ENCODE measurements around the gene PROCA1. TPM values are rescaled to one million over a fixed set of nuclear protein-coding genes. Genes with fewer than 3 reads are reported as not detected.

PROCA1 gene
- total and polyA plus RNA-seq, 2 of the 13 experiments (the other 11 are each of a cell fraction or from before 2014, with no cell fraction given): 0.73 to 1.5 TPM

- TF ChIP-seq THAP9 (CRISPR knock-in tag; IDR thresholded peaks at IDR 0.05; ENCODE audit: borderline replicate concordance) (peak; percentile 29; the same call in 1 of the 2 replicates), ZNF256 (CRISPR knock-in tag; conservative IDR thresholded peaks at IDR 0.05) (no peak), ZNF530 (CRISPR knock-in tag; IDR thresholded peaks at IDR 0.05; ENCODE audit: low read depth) (no peak), MYNN (CRISPR knock-in tag; IDR thresholded peaks at IDR 0.05; ENCODE audit: low read depth) (0 out of 2 replicates have a peak, but pooled peaks have one; percentile 18), ATAD3A (CRISPR knock-in tag; IDR thresholded peaks at IDR 0.05) (no peak), FLYWCH1 (CRISPR knock-in tag; IDR thresholded peaks at IDR 0.05) (0 out of 2 replicates have a peak, but pooled peaks have one; percentile 68), AKNA (CRISPR knock-in tag; IDR thresholded peaks at IDR 0.05; ENCODE audit: borderline replicate concordance) (0 out of 2 replicates have a peak, but pooled peaks have one; percentile 31), ZNF547 (CRISPR knock-in tag; IDR thresholded peaks at IDR 0.05) (peak; percentile 30; the same call in 1 of the 2 replicates), PLRG1 (conservative IDR thresholded peaks at IDR 0.05) (no peak), ZNF234 (CRISPR knock-in tag; conservative IDR thresholded peaks at IDR 0.05) (no peak), ZNF337 (CRISPR knock-in tag; IDR thresholded peaks at IDR 0.05; ENCODE audit: borderline replicate concordance, low read depth) (no peak), SALL1 (CRISPR knock-in tag; IDR thresholded peaks at IDR 0.05) (0 out of 2 replicates have a peak, but pooled peaks have one; percentile 32), KDM5A (IDR thresholded peaks at IDR 0.05; ENCODE audit: borderline replicate concordance, low read length) (0 out of 2 replicates have a peak, but pooled peaks have one; percentile 17), ZNF292 (CRISPR knock-in tag; IDR thresholded peaks at IDR 0.05; ENCODE audit: borderline replicate concordance, low read depth) (no peak), ZMYM4 (CRISPR knock-in tag; IDR thresholded peaks at IDR 0.05) (no peak), ZFY (CRISPR knock-in tag; IDR thresholded peaks at IDR 0.05) (peak; percentile 7; the same call in 1 of the 2 replicates), NFIC (IDR thresholded peaks at IDR 0.05; ENCODE audit: low read length) (peak; percentile 18; the same call in 1 of the 2 replicates), CENPX (CRISPR knock-in tag; IDR thresholded peaks at IDR 0.05) (no peak), ZBTB14 (CRISPR knock-in tag; IDR thresholded peaks at IDR 0.05) (no peak), MTF1 (CRISPR knock-in tag; IDR thresholded peaks at IDR 0.05) (no peak), KAT7 (CRISPR knock-in tag; IDR thresholded peaks at IDR 0.05; ENCODE audit: borderline replicate concordance) (no peak; the same call in 1 of the 2 replicates)
Measured at GRCh38 chr17:28720247-28720996, 8.7 kb upstream of the PROCA1 start (continued).

All from HepG2 (cell line).